ENCODE measurements around the gene FAM162A. TPM values are rescaled to one million over a fixed set of nuclear protein-coding genes. Genes with fewer than 3 reads are reported as not detected.
"Not testable (repeated sequence)": the region's sequence is repeated elsewhere in the genome, so short reads cannot be mapped to it uniquely, and the experiment has no call there.

The FAM162A gene
- polyA plus RNA-seq, 3 donors: 69.6 to 73.1 (median 70.8) TPM

DNA sequence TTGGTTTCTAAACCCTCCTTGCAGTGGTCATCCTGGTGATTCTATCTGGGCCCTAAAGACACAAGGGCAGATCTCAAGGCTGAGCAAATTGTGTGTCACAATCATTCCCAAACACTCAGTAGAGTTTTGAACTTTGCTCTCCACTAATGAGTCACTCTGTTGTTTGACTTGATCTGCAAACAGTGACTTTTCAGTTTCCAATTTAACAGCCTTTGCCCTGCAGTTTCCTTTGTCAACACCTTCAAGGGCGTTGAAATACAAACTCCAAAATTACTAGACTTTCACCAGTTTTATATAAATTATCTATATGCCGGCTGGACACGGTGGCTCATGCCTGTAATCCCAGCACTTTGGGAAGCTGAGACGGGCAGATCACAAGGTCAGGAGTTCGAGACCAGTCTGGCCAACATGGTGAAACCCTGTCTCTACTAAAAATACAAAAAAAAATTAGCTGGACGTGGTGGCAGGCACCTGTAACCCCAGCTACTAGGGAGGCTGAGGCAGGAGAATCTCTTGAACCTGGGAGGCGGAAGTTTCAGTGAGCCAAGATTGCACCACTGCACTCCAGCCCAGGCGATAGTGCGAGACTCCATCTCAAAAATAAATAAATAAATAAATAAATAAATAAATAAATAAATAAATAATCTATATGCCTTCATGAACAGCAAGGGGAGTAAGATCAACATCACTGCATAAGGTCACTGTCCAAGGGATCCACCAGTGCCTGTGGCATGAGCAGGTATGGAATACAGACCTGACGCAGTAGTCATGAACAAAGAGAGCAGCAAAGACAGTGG, 18.2 kb upstream of the FAM162A start:
- not testable (repeated sequence) for DNase-seq (ENCODE audit: extremely low read depth in 1 of 11, low read depth in 9 of 11, low spot score in 4 of 11)

DNA sequence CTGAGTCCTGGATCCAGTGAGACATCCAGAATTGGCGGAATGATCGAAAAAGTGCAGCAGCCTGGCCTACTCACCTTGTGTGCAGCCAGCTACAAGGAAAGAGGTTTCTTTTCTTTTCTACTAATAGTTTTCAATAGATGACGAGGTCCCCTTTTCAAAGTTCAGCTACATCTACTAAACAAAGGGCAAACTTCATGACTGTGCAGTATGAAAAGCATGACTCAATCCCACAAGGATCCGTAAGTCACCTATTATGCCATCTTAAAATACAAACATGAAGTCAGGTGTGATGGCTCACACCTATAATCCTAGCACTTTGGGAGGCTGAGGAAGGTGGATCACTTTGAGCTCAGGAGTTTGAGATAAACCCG, 17.6 kb upstream of the FAM162A start:
- DNase-seq (ENCODE audit: extremely low read depth in 1 of 11, low read depth in 9 of 11, low spot score in 4 of 11): no peak

DNA sequence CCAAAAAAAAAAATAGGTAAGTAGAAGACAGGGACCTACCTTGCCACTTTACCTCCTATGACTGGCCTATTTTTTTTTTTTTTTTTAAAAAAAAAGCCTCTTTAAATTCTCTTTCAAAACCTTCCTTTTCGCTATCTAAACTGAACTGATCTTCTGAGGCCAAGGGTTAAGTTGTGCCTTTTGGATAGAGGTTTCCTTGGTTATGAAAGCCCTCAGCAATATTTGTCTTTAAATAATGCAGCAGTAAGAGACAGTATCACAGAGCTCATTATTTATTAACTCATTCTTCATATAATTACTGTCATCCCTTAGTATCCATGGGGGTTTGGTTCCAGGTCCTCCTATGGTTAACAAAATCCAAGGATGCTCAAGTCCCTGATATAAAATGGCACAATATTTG, 9.9 kb upstream of the FAM162A start:
- no peak for DNase-seq (ENCODE audit: extremely low read depth in 1 of 11, low read depth in 9 of 11, low spot score in 4 of 11)

DNA sequence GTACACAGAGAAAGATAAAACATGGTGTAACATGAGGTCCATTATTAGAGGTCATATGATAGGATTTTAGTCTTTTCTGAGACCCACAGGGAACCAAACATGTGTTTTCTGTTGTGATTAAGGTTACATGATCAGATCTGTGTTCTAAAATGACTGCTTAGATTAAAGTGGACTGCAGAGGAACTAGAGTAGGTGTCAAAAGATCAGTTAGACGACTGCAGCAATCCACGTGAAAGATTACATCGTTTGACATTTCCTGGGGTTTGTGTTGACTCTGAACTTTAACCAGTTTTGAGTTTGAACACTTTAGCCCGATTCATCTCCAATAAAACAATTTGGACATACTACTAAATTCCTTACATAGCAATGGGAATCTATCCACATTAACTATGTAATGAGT, 6.0 kb upstream of the FAM162A start:
- DNase-seq (ENCODE audit: extremely low read depth in 1 of 11, low read depth in 9 of 11, low spot score in 4 of 11): no peak

DNA sequence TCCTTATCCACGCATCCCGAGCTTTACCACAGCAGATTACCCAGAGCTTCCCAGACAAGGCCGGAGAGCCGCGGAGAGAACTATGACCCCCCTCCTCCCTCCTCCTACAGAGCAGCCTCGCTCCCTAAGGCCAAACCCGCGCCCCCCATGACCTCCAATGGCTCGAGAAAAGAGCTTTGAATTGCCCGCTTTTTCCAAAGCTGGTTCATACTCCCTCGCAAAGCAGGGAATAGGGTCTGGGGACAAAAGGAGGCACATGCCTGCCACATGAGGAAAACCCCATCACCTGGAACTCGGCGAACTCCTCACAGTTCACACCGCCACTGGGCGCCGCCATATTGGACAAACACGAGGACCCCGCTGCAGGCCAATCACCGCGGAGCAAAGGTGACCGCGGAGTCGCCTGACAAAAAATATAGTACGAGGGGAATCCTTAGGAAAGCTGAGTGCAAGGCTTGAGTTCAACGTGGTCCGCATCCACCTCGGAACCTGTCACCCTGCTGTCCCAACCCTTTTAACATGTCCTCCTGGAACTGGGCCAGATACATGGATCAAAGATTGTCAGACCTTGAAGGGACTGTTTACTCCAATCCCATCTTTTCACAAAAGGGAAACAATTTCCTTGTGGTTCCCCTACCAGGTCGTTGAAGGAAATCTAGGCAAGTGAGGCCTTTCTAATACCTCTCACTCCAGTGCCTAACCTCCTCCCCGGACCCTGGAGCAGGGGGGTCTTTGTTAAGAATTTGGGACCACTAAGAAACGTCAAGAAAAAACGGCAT, 905 bp upstream of the FAM162A start, which contains the start of gene MIX23:
Gene MIX23 (minus strand): TSS at position 344 of the 779 bp plus-strand sequence. CDS start 7 bp downstream, at position 337.
- peak; percentile 68 to 89 (median 83) for DNase-seq (ENCODE audit: extremely low read depth in 1 of 11, low read depth in 9 of 11, low spot score in 4 of 11)

DNA sequence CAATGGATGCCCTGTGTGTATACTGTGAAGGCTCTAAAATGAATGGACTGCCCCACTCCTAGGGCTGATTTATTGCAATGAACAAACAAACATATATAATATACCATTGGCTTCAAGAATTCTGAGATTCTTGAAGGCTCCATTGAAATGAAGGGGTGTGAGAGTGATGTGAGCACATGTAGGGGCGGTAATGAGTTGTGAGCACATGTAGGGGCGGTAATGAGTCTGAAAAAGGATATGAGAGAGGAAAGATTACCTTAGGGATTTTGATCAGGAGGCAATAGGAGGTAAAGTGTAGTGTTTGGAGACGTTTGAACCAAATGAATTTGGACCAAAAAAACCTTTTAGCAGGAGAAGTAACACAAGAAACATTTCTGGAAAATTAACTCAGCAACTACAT, 3.7 kb downstream of the FAM162A start:
- no peak for DNase-seq (ENCODE audit: extremely low read depth in 1 of 11, low read depth in 9 of 11, low spot score in 4 of 11)

DNA sequence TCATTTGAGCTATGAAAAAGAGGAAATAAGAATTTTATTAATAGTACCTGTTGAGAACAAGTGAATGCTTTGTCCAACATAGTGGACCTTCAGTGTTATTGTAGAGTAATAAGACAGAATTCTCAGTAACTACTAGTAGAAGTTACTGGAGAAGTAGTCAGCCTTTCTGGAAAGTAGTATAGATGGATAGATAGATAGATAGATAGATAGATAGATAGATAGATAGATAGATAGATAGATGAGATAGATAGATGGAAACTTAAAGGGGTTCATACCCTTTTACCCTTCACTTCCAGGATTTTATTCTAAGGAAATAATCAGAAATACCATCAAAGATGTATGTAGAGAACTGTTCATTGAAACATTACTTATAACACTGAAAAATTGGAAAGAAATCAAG, 5.2 kb downstream of the FAM162A start:
- no peak for DNase-seq (ENCODE audit: extremely low read depth in 1 of 11, low read depth in 9 of 11, low spot score in 4 of 11)

DNA sequence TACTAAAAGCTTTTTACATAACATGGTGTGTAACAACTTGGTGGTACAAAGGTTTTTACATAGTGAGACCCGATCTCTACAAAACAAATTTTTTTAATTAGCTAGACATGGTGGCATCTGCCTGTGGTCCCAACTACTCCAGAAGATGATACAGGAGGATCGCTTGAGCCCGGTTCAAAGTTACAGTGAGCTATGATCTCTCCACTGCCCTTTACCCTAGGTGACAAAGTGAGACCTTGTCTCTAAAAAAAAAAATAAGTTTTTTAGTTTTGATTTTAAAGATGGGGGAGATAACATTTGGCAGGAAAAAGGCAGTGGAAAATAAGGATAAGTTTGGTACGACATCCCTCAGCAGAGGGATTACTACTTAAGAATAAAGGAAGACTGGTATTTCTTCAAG, 5.9 kb downstream of the FAM162A start:
- no peak for DNase-seq (ENCODE audit: extremely low read depth in 1 of 11, low read depth in 9 of 11, low spot score in 4 of 11)

DNA sequence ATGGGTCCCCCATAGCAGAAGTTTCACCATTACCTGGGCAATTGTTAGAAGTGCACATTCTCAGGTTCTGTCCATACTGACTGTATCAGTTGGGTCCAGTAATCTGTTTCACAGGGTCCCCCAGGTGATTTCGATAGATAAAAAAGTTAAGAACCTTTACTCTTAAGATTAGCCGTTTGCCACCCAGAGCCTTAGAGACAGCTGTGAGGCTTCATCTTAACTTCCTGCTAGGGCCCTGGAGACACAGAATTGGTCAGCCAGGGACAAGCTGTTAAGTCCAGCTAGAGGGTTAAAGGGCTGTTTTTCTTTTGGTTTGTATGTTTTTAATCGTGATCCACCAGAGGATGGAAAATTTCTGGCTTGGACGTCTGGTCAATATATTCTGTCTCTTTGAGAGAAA, 6.7 kb downstream of the FAM162A start:
- peak in 3 of 11 donors; percentile 11 to 15 (median 13) for DNase-seq (ENCODE audit: extremely low read depth in 1 of 11, low read depth in 9 of 11, low spot score in 4 of 11)

DNA sequence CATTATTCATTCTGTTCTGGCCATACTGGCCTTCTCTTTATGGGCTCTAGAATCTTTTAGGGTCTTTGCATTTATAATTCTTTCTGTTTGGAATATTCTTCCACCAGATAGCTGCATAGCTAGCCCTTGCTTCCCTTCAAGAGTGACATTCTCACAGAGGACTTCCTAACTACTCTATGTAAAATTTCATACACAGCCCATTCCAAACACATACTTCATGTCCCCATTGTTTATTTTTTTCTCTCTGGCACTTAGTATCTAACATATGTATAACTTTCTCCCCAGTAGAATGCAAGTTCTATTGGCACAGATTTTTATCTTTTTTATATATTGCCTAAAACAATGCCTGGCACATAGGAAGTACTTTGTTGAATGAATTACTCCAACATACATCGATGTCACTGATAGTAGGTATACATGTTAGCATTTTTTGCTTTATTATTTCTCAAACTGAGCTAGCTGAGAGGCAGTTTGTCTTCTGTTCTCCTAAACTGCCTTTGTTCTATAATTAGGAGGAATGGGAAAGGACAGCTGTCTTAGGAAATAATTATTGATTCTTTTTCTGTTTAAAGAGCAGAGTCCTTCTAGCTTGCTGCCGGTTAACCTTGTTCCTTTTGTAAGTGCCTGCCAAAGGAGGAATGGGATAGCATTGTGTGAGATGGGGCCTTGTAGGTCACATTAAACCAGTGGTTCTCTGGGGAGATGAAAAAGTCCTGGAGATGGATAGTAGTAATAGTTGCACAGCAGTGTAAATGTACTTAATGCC, 7.9 kb downstream of the FAM162A start:
- DNase-seq (ENCODE audit: extremely low read depth in 1 of 11, low read depth in 9 of 11, low spot score in 4 of 11): no peak

DNA sequence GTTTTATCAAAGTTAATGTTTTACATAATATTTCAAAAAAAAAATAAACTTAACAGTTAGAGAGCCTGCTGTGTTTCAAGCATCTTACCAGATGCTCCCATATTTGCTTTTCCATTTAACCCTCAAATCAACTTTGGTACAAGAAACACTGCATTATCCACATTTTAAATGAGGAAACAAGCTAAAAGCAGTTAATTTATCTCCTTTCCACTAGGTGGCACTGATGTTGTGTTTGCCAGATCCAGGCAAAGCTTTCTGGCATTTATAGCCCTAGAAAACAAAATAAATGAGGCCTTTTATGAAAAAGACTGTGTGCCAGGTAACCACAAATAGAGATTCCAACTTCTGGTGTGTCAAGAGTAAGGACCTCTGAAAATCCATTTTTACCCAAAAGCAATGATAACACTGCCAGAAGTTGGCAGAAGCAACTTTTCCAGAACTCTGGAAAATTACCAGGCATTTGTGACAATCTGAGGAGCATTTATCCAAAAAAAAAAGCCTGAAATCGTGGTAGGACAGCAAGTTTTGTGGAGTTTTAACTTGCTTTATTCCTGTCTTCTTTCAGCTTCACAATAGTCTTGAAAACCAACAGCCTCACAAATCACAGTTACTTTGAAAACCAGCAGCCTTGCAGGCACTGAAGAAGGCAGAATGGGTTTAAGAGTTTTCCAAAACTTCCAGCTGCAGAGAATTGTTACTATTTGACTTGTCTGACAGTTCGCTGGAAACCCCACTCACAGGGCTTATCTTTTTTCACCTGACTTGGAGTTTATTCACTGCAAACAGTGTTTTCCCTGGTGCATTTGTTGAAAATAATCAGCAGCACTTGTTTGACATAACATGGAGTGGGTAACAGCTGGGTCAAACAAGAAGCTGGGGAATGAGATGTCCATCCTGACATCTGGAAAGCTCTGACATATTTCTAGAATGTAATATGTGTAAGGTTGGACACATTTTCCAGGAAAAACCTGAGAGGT, 9.2 kb downstream of the FAM162A start:
- DNase-seq (ENCODE audit: extremely low read depth in 1 of 11, low read depth in 9 of 11, low spot score in 4 of 11): peak in 4 of 11 donors; percentile 3 to 26 (median 18)

DNA sequence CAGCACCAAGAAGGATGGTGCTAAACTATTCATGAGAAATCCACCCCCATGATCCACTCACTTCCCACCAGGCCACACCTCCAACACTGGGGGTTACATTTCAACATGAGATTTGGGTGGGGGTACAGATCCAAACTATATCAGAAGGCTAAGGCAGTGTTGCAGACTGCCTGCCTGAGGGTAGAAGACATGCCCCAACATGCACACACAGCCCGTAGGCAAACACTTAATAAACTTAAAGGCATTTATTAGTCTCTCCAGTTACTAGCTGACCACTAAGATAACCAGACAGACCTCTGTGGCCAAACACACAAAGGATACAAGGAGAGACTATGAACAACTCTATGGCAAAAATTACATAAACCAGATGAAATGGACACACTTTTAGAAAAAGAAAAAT, 10.2 kb downstream of the FAM162A start:
- no peak for DNase-seq (ENCODE audit: extremely low read depth in 1 of 11, low read depth in 9 of 11, low spot score in 4 of 11)

DNA sequence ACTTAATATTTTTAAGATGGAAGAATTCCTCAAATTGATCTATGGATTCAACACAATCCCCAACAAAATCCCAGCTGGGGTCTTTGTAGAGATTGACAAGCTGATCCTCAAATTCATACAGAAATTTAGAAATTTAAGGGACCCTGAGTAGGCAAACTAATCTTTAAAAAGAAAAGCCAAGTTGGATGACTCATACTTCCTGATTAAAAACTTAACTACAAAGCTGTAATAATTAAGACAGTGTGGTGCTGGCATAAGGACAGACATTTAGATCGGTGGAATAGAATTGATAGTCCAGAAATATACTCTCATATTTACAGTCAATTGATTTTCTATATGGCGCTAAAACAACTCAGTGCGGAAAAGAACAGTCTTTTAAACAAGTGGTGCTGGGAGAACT, 11.6 kb downstream of the FAM162A start:
- no peak for DNase-seq (ENCODE audit: extremely low read depth in 1 of 11, low read depth in 9 of 11, low spot score in 4 of 11)

DNA sequence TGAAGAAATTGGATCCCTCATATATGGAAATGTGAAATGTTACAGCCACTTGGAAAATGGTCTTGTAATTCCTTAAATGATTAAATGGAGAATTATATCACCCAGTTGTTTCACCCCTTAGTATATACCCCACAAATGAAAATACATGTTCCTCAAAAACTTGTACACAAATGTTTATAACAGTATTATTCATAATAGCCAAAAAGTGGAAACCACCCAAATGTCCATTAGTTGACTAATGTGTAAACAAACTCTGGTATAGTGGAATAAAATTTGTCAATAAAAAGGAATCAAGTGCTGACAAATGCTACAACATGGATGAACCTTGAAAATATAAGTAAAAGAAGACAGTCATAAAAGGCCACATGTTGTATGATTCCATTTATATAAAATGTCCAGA, 12.5 kb downstream of the FAM162A start:
- DNase-seq (ENCODE audit: extremely low read depth in 1 of 11, low read depth in 9 of 11, low spot score in 4 of 11): no peak

DNA sequence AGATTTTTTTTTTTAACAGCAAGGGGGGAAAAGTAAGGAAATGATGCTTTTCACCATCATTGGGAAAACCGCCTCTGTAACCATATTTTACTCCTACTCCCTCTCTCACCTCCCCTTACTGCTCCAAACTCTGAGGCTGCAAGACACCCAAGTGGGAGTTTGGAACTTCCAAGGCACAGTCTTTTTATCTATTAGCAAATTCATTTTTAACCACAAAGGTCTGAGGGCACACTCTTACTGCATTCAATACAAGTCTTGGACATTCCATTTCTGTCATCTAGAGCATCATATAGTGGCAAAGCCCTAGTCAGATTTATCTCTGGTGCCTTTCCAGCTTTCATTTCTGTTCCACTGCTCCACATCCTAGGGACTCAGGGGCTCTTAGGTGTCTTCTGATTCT, 13.2 kb downstream of the FAM162A start:
- no peak for DNase-seq (ENCODE audit: extremely low read depth in 1 of 11, low read depth in 9 of 11, low spot score in 4 of 11)

DNA sequence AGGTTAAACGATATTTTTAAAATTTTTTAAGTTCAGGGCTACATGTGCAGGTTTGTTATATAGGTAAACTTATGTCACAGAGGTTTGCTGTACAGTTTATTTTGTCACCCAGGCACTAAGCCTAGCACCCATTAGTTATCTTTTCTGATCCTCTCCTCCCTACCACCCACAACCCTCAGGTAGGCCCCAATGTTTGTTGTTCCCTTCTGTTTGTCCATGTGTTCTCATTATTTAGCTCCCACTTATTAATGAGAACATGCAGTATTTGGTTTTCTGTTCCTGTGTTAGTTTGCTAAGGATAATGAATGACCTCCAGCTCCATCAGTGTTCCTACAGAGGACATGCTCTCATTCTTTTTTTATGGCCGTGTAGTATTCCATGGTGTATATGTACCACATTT, 14.9 kb downstream of the FAM162A start:
- no peak for DNase-seq (ENCODE audit: extremely low read depth in 1 of 11, low read depth in 9 of 11, low spot score in 4 of 11)

DNA sequence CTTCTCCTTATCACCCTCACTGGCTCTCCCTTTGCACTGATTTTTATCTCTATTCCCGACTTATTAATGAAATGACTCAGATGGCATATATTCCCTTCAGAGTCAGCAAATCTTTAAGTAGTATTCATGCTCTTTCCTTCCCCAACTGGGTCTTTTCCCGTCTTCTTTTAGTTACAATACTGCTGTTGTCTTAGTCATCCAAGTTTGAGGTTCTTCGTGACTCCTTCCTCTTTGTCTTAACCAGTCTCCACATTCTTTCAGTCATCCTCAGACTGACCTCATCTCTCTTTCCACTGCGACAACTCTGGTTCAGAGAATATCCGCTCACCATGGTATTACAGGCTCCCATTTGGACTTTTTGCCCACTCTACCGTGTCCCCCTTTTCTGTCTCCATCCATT, 19.5 kb downstream of the FAM162A start:
- DNase-seq (ENCODE audit: extremely low read depth in 1 of 11, low read depth in 9 of 11, low spot score in 4 of 11): no peak

DNA sequence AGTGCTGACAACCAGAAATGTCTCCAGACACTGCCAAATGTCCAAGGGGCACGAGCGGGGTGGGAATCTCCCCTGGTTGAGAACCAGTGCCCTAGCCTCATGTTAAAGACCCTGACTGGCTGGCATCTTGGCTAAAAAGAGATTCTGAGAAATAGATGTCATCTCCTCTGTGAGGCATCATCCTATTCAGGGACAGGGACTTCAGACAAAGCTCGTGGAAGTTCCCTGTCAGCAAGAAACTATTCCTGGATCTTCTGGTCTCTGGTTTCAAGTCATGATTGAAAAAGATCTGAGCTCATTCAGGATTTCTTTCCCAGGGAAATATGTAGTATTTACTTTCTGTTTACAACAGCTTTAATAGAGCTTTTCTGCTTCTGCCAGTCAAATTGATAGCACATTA, 21.0 kb downstream of the FAM162A start:
- DNase-seq (ENCODE audit: extremely low read depth in 1 of 11, low read depth in 9 of 11, low spot score in 4 of 11): no peak

DNA sequence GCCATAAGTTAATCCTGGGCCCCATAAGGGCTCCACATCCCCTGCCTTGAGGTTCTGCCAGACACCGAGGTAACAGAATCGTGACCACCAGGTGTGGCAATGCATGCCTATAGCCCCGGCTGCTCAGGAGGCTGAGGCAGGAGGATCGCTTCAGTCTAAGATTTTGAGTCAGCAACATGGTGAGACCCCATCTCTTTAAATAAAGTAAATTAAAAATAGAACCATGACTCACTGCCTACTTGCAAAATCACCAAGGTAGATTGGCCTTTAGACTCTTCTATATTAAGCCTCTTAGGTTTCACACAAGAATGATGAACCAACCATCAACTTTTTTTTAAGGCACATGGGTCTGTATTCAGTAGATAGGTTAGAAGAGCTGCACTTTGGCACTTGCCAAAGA, 22.2 kb downstream of the FAM162A start:
- DNase-seq (ENCODE audit: extremely low read depth in 1 of 11, low read depth in 9 of 11, low spot score in 4 of 11): no peak

Data from renal cortex interstitium (tissue), 11 donors.